OCI-LY1 (cell line): Measurements from ENCODE around the gene SECISBP2L.

Source experiments
- H2AFZ ChIP-seq: fragments of 200-600 bp; sonication (generic), shearing (Covaris generic); 2 replicates; pipeline ENCODE4 v1.6.0; 2014; ENCODE audit warnings: antibody characterized with exemption, mild to moderate bottlenecking, low read length
- H3F3A ChIP-seq: fragments of 200-600 bp; sonication (generic), shearing (Covaris generic); 2 replicates; pipeline ENCODE4 v1.6.0; 2014; ENCODE audit warnings: mild to moderate bottlenecking, antibody characterized with exemption, low read length, moderate library complexity; ENCODE audit not compliant: insufficient read depth
- H3K27ac ChIP-seq: fragments of 200-600 bp; sonication (generic); 2 replicates; pipeline ENCODE4 v1.5.1; 2014; ENCODE audit warnings: low read length, mixed run types, mild to moderate bottlenecking, low read depth; ENCODE audit not compliant: poor library complexity, severe bottlenecking
- H3K27me3 ChIP-seq: fragments of 200-600 bp; sonication (generic); 2 replicates; pipeline ENCODE4 v1.6.0; 2014; ENCODE audit warnings: antibody characterized with exemption, mild to moderate bottlenecking, low read length, moderate library complexity; ENCODE audit not compliant: insufficient read depth
- H3K36me3 ChIP-seq: fragments of 200-600 bp; sonication (generic); 2 replicates; pipeline ENCODE4 v1.6.1; 2014; ENCODE audit warnings: mild to moderate bottlenecking, antibody characterized with exemption, low read length, moderate library complexity, mixed read lengths; ENCODE audit not compliant: insufficient read depth
- H3K4me1 ChIP-seq: fragments of 200-600 bp; sonication (generic); 2 replicates; pipeline ENCODE4 v1.5.1; 2014; ENCODE audit warnings: mild to moderate bottlenecking, low read length, moderate library complexity; ENCODE audit not compliant: insufficient read depth, severe bottlenecking
- H3K4me2 ChIP-seq: fragments of 200-600 bp; sonication (generic), shearing (Covaris generic); 2 replicates; pipeline ENCODE4 v1.6.1; 2014; ENCODE audit warnings: low read length
- H3K4me3 ChIP-seq: fragments of 200-600 bp; sonication (generic); 2 replicates; pipeline ENCODE4 v1.5.1; 2014; ENCODE audit warnings: low read length, low read depth, mild to moderate bottlenecking, mixed read lengths; ENCODE audit not compliant: poor library complexity, severe bottlenecking
- H3K79me2 ChIP-seq: fragments of 200-600 bp; shearing (Covaris generic); 2 replicates; pipeline ENCODE4 v1.6.1; 2016; ENCODE audit warnings: mixed run types, low read length, mixed read lengths; ENCODE audit not compliant: insufficient read depth
- H3K9ac ChIP-seq: fragments of 200-600 bp; sonication (generic), shearing (Covaris generic); 2 replicates; pipeline ENCODE4 v1.6.1; 2014; ENCODE audit warnings: mild to moderate bottlenecking, low read length, mixed read lengths
- H3K9me2 ChIP-seq: fragments of 200-600 bp; sonication (generic), shearing (Covaris generic); 2 replicates; pipeline ENCODE4 v1.6.1; 2014; ENCODE audit warnings: low read depth, mild to moderate bottlenecking, low read length, mixed read lengths
- H3K9me3 ChIP-seq: fragments of 200-600 bp; shearing (Covaris generic); 2 replicates; pipeline ENCODE4 v1.6.1; 2014; ENCODE audit warnings: low read length, mixed read lengths
- H4K20me1 ChIP-seq: fragments of 200-600 bp; sonication (generic), shearing (Covaris generic); 2 replicates; pipeline ENCODE4 v1.6.0; 2016; ENCODE audit warnings: mild to moderate bottlenecking, low read length; ENCODE audit not compliant: insufficient read depth
- CTCF ChIP-seq: fragments of 200-600 bp; sonication (generic), shearing (Covaris generic); IDR thresholded peaks from 2 replicates; pipeline ENCODE4 v1.5.1; 2017; ENCODE audit warnings: mild to moderate bottlenecking, antibody characterized with exemption, low read length, moderate library complexity, mixed read lengths
- EZH2 ChIP-seq: fragments of 200-600 bp; sonication (generic), shearing (Covaris generic); IDR thresholded peaks from 2 replicates; pipeline ENCODE4 v1.8.0; 2017; ENCODE audit warnings: borderline replicate concordance, mixed run types, mild to moderate bottlenecking, antibody characterized with exemption, low read length, moderate library complexity, mixed read lengths

Gene SECISBP2L

DNA sequence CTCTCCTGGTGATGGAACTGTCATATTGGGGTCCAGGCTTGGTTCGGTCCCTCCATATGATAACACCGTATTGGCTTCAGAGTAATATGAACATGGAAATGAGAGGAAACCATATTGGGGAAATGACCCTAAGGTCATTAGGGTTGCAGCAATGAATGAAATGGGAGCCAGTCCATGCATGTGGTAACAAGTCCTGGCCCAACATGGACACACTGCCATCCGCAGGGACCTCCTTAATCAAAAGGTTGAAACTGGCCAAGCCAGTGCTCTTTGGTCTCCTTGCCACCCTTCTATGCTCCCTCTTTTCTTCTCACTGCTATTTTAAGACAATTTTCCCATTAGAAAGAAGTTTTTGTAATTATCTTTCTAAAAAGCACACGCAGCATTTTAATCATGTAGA, 90.9 kb downstream of the SECISBP2L start:
- no peak overlapping the region for H3K4me3 ChIP-seq
- no peaks in the 10 kb centered on the region for H3F3A ChIP-seq
- no peak overlapping the region for H3K4me2 ChIP-seq
- no peaks in the 10 kb centered on the region for H3K9me2 ChIP-seq
- no peak overlapping the region for H2AFZ ChIP-seq
- no peak overlapping the region for H3K9ac ChIP-seq
- no peaks in the 10 kb centered on the region for H3K4me1 ChIP-seq
- no peaks in the 10 kb centered on the region for H3K79me2 ChIP-seq
- no peaks in the 10 kb centered on the region for H3K9me3 ChIP-seq
- H3K27me3 ChIP-seq = no peaks in the 10 kb centered on the region; the same call in 1 of the 2 replicates
- no peaks in the 10 kb centered on the region for H4K20me1 ChIP-seq
- no peaks in the 10 kb centered on the region for H3K36me3 ChIP-seq
- no peak for TF ChIP-seq EZH2
- no peak for TF ChIP-seq CTCF
- H3K27ac ChIP-seq = no peak overlapping the region

- H3K79me2 ChIP-seq = no peaks in the 10 kb centered on the region
- H3K4me2 ChIP-seq = no peak overlapping the region
- no peak overlapping the region for H3K27ac ChIP-seq
- H3K4me1 ChIP-seq = no peaks in the 10 kb centered on the region
- TF ChIP-seq CTCF (no peak), EZH2 (no peak)
- no peaks in the 10 kb centered on the region; the same call in 1 of the 2 replicates for H3K27me3 ChIP-seq
- no peaks in the 10 kb centered on the region for H3K36me3 ChIP-seq
- H3K9me2 ChIP-seq = no peaks in the 10 kb centered on the region
- H3K9ac ChIP-seq = no peak overlapping the region
- no peak overlapping the region for H2AFZ ChIP-seq
- H3F3A ChIP-seq = no peaks in the 10 kb centered on the region
- H3K9me3 ChIP-seq = no peaks in the 10 kb centered on the region
- no peak overlapping the region for H3K4me3 ChIP-seq
- no peaks in the 10 kb centered on the region for H4K20me1 ChIP-seq
These were observed 91.7 kb downstream of the SECISBP2L start for GRCh38 chr15:48954538-48954937.

GRCh38 chr15:48946840-48947187, 99.4 kb downstream of the SECISBP2L start:
- H3K4me2 ChIP-seq = no peak overlapping the region
- TF ChIP-seq CTCF (no peak), EZH2 (no peak)

More at GRCh38 chr15:48946840-48947187, 99.4 kb downstream of the SECISBP2L start:
- no peaks in the 10 kb centered on the region for H3K9me3 ChIP-seq
- H3K9me2 ChIP-seq = no peaks in the 10 kb centered on the region
- H3K27me3 ChIP-seq = no peaks in the 10 kb centered on the region
- no peak overlapping the region for H3K27ac ChIP-seq
- no peak overlapping the region for H2AFZ ChIP-seq
- H4K20me1 ChIP-seq = no peaks in the 10 kb centered on the region
- H3K4me1 ChIP-seq = no peaks in the 10 kb centered on the region
- H3K79me2 ChIP-seq = no peaks in the 10 kb centered on the region
- no peak overlapping the region for H3K9ac ChIP-seq
- H3F3A ChIP-seq = no peaks in the 10 kb centered on the region
- no peaks in the 10 kb centered on the region for H3K36me3 ChIP-seq
- H3K4me3 ChIP-seq = no peak overlapping the region
